ENCODE data around the gene TOR4A. TPM values are rescaled to one million over a fixed set of nuclear protein-coding genes. Genes with fewer than 3 reads are reported as not detected.

Gene TOR4A
- total and polyA plus RNA-seq, 2 experiments from 2014 or later, result 2.0 to 19.0 TPM

- ATAC-seq, result no peak
- no peak for DNase-seq (ENCODE audit: low spot score)
- Histone ChIP-seq H3K4me2 (no peak overlapping the region), H3K79me2 (replicated peaks; ENCODE audit: insufficient read depth) (no peaks in the 10 kb centered on the region), H3K4me1 (ENCODE audit: insufficient read depth) (peaks cover 12% of the 10 kb centered on the region), H3K36me3 (ENCODE audit: insufficient read depth) (peaks cover 2% of the 10 kb centered on the region; the same call in 1 of the 2 replicates), H4K20me1 (replicated peaks; ENCODE audit: insufficient read depth) (0 out of 2 replicates have a peak, but pooled peaks cover 5% of the 10 kb centered on the region), H3K27ac (ENCODE audit: low read depth) (no peak overlapping the region), H3K9me2 (ENCODE audit: insufficient read depth) (no peaks in the 10 kb centered on the region), H3F3A (replicated peaks; ENCODE audit: low read depth) (0 out of 2 replicates have a peak, but pooled peaks cover 2% of the 10 kb centered on the region), H3K27me3 (ENCODE audit: insufficient read depth) (0 out of 2 replicates have a peak, but pooled peaks cover under 1% of the 10 kb centered on the region), H3K4me3 (no peak overlapping the region), H2AFZ (no peak overlapping the region)
- no peak overlapping the region for H3K4me3 Mint-ChIP-seq
- H3K9me3 Mint-ChIP-seq, result no peaks in the 10 kb centered on the region; the same call in 2 of the 3 replicates
- no peak for TF ChIP-seq STAT1 (IDR thresholded peaks at IDR 0.05; ENCODE audit: unreplicated experiment)
- TF ChIP-seq NANOG (IDR thresholded peaks at IDR 0.05; ENCODE audit: borderline replicate concordance), result no peak
- TF ChIP-seq JUNB (IDR thresholded peaks at IDR 0.05; ENCODE audit: unreplicated experiment), result no peak
- no peak for TF ChIP-seq ZNF331 (CRISPR knock-in tag; IDR thresholded peaks at IDR 0.05; ENCODE audit: low read depth)
- no peak for TF ChIP-seq EZH2 (IDR thresholded peaks at IDR 0.05; ENCODE audit: low read depth, unreplicated experiment)
- no peak for TF ChIP-seq ETS1 (IDR thresholded peaks at IDR 0.05)
- no peak for TF ChIP-seq EZH2phosphoT487 (IDR thresholded peaks at IDR 0.05; ENCODE audit: unreplicated experiment)
- no peak for TF ChIP-seq REST (IDR thresholded peaks at IDR 0.05; ENCODE audit: unreplicated experiment)
- no peak for TF ChIP-seq CTCF (conservative IDR thresholded peaks at IDR 0.05; ENCODE audit: low read depth in 2 of 2)
- TF ChIP-seq POLR2AphosphoS5 (IDR thresholded peaks at IDR 0.05; ENCODE audit: low read depth), result no peak
- TF ChIP-seq CREB1 (CRISPR knock-in tag; IDR thresholded peaks at IDR 0.05; ENCODE audit: low read depth), result no peak
- TF ChIP-seq ZNF114 (CRISPR knock-in tag; IDR thresholded peaks at IDR 0.05), result no peak
- TF ChIP-seq ZNF462 (CRISPR knock-in tag; IDR thresholded peaks at IDR 0.05), result no peak
- peaks cover 28% of the 10 kb centered on the region for H3K27me3 Mint-ChIP-seq (ENCODE audit: insufficient read depth, low read depth, poor library complexity)
- peak overlapping the region; percentile 75 for H3K27ac Mint-ChIP-seq
- H3K36me3 Mint-ChIP-seq (ENCODE audit: low read depth), result peaks cover 21% of the 10 kb centered on the region
- H3K4me1 Mint-ChIP-seq, result peaks cover 36% of the 10 kb centered on the region
Measured at GRCh38 chr9:137273611-137274320, 3.8 kb upstream of the TOR4A start.

Data from GM23338 (cell line).